ENCODE data around the gene PALLD.

The PALLD gene

DNA sequence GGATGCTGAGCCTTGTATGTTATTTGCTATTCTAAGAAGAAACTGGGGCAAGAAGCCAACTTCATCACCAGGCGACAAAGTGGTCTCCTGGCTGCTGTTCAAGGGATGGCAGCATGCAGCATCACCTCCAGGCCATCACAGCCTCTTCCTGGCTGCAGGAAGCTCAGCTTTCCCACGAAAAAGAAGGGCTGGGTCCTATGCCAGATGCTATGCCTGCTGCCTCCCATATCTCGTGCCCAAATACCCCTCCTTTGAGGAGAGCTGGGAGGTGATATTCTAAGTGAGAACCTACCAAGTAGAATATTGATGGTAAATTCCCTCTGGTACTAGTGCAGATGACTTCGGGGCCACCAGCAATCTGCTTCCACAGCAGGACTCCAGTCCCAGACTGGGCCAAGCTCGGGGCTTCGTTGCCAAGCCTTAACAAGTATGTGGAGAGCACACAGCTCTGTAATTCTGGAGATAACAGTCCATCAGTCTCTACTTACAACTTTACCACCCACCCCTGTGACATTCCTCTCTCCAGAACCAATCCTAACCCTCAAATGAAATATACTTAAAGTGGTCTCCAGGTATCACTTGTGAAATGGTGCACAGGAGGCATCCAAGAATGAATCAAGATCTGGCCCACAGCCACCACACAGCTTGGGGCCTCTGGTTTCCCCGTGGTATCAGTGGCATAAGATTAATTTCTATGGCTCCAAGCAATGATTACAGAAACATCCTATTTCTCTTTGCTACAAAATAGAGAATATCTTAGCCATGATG is 149.3 kb downstream of the PALLD start:
- H3K27ac ChIP-seq (ENCODE audit: low read length): no peak overlapping the region
- H3K4me3 ChIP-seq (ENCODE audit: low read depth in 1 of 2, low read length in 2 of 2): no peak overlapping the region
- no peak overlapping the region for H3K9ac ChIP-seq (ENCODE audit: low read depth, low read length)
- TF ChIP-seq, protein P1, sequence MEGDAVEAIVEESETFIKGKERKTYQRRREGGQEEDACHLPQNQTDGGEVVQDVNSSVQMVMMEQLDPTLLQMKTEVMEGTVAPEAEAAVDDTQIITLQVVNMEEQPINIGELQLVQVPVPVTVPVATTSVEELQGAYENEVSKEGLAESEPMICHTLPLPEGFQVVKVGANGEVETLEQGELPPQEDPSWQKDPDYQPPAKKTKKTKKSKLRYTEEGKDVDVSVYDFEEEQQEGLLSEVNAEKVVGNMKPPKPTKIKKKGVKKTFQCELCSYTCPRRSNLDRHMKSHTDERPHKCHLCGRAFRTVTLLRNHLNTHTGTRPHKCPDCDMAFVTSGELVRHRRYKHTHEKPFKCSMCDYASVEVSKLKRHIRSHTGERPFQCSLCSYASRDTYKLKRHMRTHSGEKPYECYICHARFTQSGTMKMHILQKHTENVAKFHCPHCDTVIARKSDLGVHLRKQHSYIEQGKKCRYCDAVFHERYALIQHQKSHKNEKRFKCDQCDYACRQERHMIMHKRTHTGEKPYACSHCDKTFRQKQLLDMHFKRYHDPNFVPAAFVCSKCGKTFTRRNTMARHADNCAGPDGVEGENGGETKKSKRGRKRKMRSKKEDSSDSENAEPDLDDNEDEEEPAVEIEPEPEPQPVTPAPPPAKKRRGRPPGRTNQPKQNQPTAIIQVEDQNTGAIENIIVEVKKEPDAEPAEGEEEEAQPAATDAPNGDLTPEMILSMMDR (IDR thresholded peaks at IDR 0.05; ENCODE audit: borderline replicate concordance, extremely low read depth, low read length, poor library complexity, severe bottlenecking): no peak
- no peak for TF ChIP-seq EZH2 (IDR thresholded peaks at IDR 0.05; ENCODE audit: borderline replicate concordance, low read depth, low read length, severe bottlenecking)
- peaks cover 6% of the 10 kb centered on the region for H3K27me3 ChIP-seq (ENCODE audit: insufficient read depth, low read length, poor library complexity)
- ATAC-seq (ENCODE audit: insufficient read depth, low read depth) (no peak), DNase-seq (no peak)
- no peaks in the 10 kb centered on the region for H4K20me1 ChIP-seq (ENCODE audit: insufficient read depth, low read length)
- H2AFZ ChIP-seq (ENCODE audit: low read depth, low read length): no peak overlapping the region
- H3K9me3 ChIP-seq (ENCODE audit: insufficient read depth, low read length, severe bottlenecking): no peaks in the 10 kb centered on the region
- H3K79me2 ChIP-seq (ENCODE audit: insufficient read depth, low read length): no peaks in the 10 kb centered on the region
- H3K36me3 ChIP-seq (ENCODE audit: insufficient read depth, low read length): no peaks in the 10 kb centered on the region
- no peaks in the 10 kb centered on the region for H3K4me1 ChIP-seq (ENCODE audit: insufficient read depth, low read length)
- no peak overlapping the region for H3K4me2 ChIP-seq (ENCODE audit: insufficient read depth, low read length)

DNA sequence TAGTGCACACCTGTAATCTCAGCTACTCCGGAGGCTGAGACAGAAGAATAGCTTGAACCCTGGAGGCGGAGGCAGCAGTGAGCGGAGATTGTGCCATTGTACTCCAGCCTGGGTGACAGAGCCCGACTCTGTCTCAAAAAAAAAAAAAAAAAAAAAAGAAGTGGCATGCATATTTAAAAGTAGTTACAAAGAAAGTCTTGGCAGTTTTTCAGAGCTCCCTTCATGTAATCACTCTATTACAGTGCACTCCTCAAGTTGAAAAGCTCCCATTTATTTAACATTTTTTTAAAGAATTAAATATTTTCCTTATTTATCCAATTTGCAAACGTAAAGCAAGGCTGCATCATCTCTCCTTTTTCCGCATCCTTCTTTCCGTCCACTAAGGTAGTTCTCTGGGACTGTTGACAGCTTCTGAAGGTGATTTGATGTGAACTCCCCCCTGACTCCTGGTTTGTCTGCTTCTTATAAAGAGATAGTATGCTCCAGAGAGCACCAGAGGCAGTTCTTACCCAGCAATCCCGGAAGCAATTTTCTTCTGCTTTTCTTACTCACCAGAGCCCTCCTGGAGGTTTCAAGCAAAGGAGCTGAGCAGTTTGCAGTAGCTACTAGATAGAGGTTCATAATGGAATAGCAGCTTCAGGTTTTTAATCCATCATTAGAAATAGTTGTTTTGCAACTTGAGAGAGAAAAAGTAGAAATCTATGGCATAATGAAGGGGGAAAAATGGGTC is 151.0 kb downstream of the PALLD start:
- H3K27me3 ChIP-seq (ENCODE audit: insufficient read depth, low read length, poor library complexity): peaks cover 10% of the 10 kb centered on the region
- no peak for ATAC-seq (ENCODE audit: insufficient read depth, low read depth)
- TF ChIP-seq, protein P1 (IDR thresholded peaks at IDR 0.05; ENCODE audit: borderline replicate concordance, extremely low read depth, low read length, poor library complexity, severe bottlenecking): no peak
- no peak for TF ChIP-seq EZH2 (IDR thresholded peaks at IDR 0.05; ENCODE audit: borderline replicate concordance, low read depth, low read length, severe bottlenecking)
- H3K79me2 ChIP-seq (ENCODE audit: insufficient read depth, low read length): no peaks in the 10 kb centered on the region
- H3K27ac ChIP-seq (ENCODE audit: low read length): no peak overlapping the region
- no peaks in the 10 kb centered on the region for H4K20me1 ChIP-seq (ENCODE audit: insufficient read depth, low read length)
- H3K36me3 ChIP-seq (ENCODE audit: insufficient read depth, low read length): no peaks in the 10 kb centered on the region
- no peaks in the 10 kb centered on the region for H3K4me1 ChIP-seq (ENCODE audit: insufficient read depth, low read length)
- H3K9ac ChIP-seq (ENCODE audit: low read depth, low read length): no peak overlapping the region
- H3K4me2 ChIP-seq (ENCODE audit: insufficient read depth, low read length): no peak overlapping the region
- DNase-seq: no peak
- no peaks in the 10 kb centered on the region for H3K9me3 ChIP-seq (ENCODE audit: insufficient read depth, low read length, severe bottlenecking)
- no peak overlapping the region for H3K4me3 ChIP-seq (ENCODE audit: low read depth in 1 of 2, low read length in 2 of 2)
- H2AFZ ChIP-seq (ENCODE audit: low read depth, low read length): no peak overlapping the region

DNA sequence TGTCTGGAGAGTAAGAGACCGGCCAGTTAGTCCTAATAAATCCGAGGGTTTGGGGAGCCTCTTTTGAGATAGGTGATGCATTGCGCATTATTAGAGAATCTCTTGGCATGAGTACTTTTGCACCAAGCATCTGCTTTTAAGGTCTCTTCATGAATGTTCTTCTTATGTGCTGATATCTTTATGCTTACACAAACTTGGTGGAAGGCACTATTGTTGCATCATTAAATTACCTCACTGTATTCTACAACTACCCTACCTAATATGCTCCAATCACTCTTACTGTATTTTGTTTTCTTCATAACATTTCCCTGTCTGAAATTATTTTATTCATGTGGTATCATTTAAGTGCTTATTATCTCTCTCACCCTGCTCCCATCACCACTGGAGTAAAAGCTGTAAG is 151.6 kb downstream of the PALLD start:
- Histone ChIP-seq H2AFZ (ENCODE audit: low read depth, low read length) (no peak overlapping the region), H3K36me3 (ENCODE audit: insufficient read depth, low read length) (no peaks in the 10 kb centered on the region), H4K20me1 (ENCODE audit: insufficient read depth, low read length) (no peaks in the 10 kb centered on the region), H3K9ac (ENCODE audit: low read depth, low read length) (no peak overlapping the region), H3K4me3 (ENCODE audit: low read depth in 1 of 2, low read length in 2 of 2) (no peak overlapping the region), H3K79me2 (ENCODE audit: insufficient read depth, low read length) (no peaks in the 10 kb centered on the region), H3K4me1 (ENCODE audit: insufficient read depth, low read length) (no peaks in the 10 kb centered on the region), H3K27ac (ENCODE audit: low read length) (no peak overlapping the region), H3K27me3 (ENCODE audit: insufficient read depth, low read length, poor library complexity) (peaks cover 10% of the 10 kb centered on the region), H3K4me2 (ENCODE audit: insufficient read depth, low read length) (no peak overlapping the region), H3K9me3 (ENCODE audit: insufficient read depth, low read length, severe bottlenecking) (no peaks in the 10 kb centered on the region)
- no peak for DNase-seq
- no peak for ATAC-seq (ENCODE audit: insufficient read depth, low read depth)
- TF ChIP-seq, protein P1 (IDR thresholded peaks at IDR 0.05; ENCODE audit: borderline replicate concordance, extremely low read depth, low read length, poor library complexity, severe bottlenecking): no peak
- TF ChIP-seq EZH2 (IDR thresholded peaks at IDR 0.05; ENCODE audit: borderline replicate concordance, low read depth, low read length, severe bottlenecking): no peak
